OCI-LY1 (cell line): Measurements from ENCODE around the gene SPRY2.
"Not testable (repeated sequence)": the region's sequence is repeated elsewhere in the genome, so short reads cannot be mapped to it uniquely, and the experiment has no call there.

Experiments used
- H2AFZ ChIP-seq: fragments of 200-600 bp; sonication (generic), shearing (Covaris generic); 2 replicates; pipeline ENCODE4 v1.6.0; 2014; ENCODE audit warnings: antibody characterized with exemption, mild to moderate bottlenecking, low read length
- H3F3A ChIP-seq: fragments of 200-600 bp; sonication (generic), shearing (Covaris generic); 2 replicates; pipeline ENCODE4 v1.6.0; 2014; ENCODE audit warnings: mild to moderate bottlenecking, antibody characterized with exemption, low read length, moderate library complexity; ENCODE audit not compliant: insufficient read depth
- H3K27ac ChIP-seq: fragments of 200-600 bp; sonication (generic); 2 replicates; pipeline ENCODE4 v1.5.1; 2014; ENCODE audit warnings: low read length, mixed run types, mild to moderate bottlenecking, low read depth; ENCODE audit not compliant: poor library complexity, severe bottlenecking
- H3K27me3 ChIP-seq: fragments of 200-600 bp; sonication (generic); 2 replicates; pipeline ENCODE4 v1.6.0; 2014; ENCODE audit warnings: antibody characterized with exemption, mild to moderate bottlenecking, low read length, moderate library complexity; ENCODE audit not compliant: insufficient read depth
- H3K36me3 ChIP-seq: fragments of 200-600 bp; sonication (generic); 2 replicates; pipeline ENCODE4 v1.6.1; 2014; ENCODE audit warnings: mild to moderate bottlenecking, antibody characterized with exemption, low read length, moderate library complexity, mixed read lengths; ENCODE audit not compliant: insufficient read depth
- H3K4me1 ChIP-seq: fragments of 200-600 bp; sonication (generic); 2 replicates; pipeline ENCODE4 v1.5.1; 2014; ENCODE audit warnings: mild to moderate bottlenecking, low read length, moderate library complexity; ENCODE audit not compliant: insufficient read depth, severe bottlenecking
- H3K4me2 ChIP-seq: fragments of 200-600 bp; sonication (generic), shearing (Covaris generic); 2 replicates; pipeline ENCODE4 v1.6.1; 2014; ENCODE audit warnings: low read length
- H3K4me3 ChIP-seq: fragments of 200-600 bp; sonication (generic); 2 replicates; pipeline ENCODE4 v1.5.1; 2014; ENCODE audit warnings: low read length, low read depth, mild to moderate bottlenecking, mixed read lengths; ENCODE audit not compliant: poor library complexity, severe bottlenecking
- H3K79me2 ChIP-seq: fragments of 200-600 bp; shearing (Covaris generic); 2 replicates; pipeline ENCODE4 v1.6.1; 2016; ENCODE audit warnings: mixed run types, low read length, mixed read lengths; ENCODE audit not compliant: insufficient read depth
- H3K9ac ChIP-seq: fragments of 200-600 bp; sonication (generic), shearing (Covaris generic); 2 replicates; pipeline ENCODE4 v1.6.1; 2014; ENCODE audit warnings: mild to moderate bottlenecking, low read length, mixed read lengths
- H3K9me2 ChIP-seq: fragments of 200-600 bp; sonication (generic), shearing (Covaris generic); 2 replicates; pipeline ENCODE4 v1.6.1; 2014; ENCODE audit warnings: low read depth, mild to moderate bottlenecking, low read length, mixed read lengths
- H3K9me3 ChIP-seq: fragments of 200-600 bp; shearing (Covaris generic); 2 replicates; pipeline ENCODE4 v1.6.1; 2014; ENCODE audit warnings: low read length, mixed read lengths
- H4K20me1 ChIP-seq: fragments of 200-600 bp; sonication (generic), shearing (Covaris generic); 2 replicates; pipeline ENCODE4 v1.6.0; 2016; ENCODE audit warnings: mild to moderate bottlenecking, low read length; ENCODE audit not compliant: insufficient read depth
- CTCF ChIP-seq: fragments of 200-600 bp; sonication (generic), shearing (Covaris generic); IDR thresholded peaks from 2 replicates; pipeline ENCODE4 v1.5.1; 2017; ENCODE audit warnings: mild to moderate bottlenecking, antibody characterized with exemption, low read length, moderate library complexity, mixed read lengths
- EZH2 ChIP-seq: fragments of 200-600 bp; sonication (generic), shearing (Covaris generic); IDR thresholded peaks from 2 replicates; pipeline ENCODE4 v1.8.0; 2017; ENCODE audit warnings: borderline replicate concordance, mixed run types, mild to moderate bottlenecking, antibody characterized with exemption, low read length, moderate library complexity, mixed read lengths

Gene SPRY2

GRCh38 chr13:80359778-80360452 is 19.0 kb upstream of the SPRY2 start:
- no peaks in the 10 kb centered on the region for H3K79me2 ChIP-seq
- no peaks in the 10 kb centered on the region for H3K36me3 ChIP-seq
- no peak overlapping the region for H3K4me2 ChIP-seq
- TF ChIP-seq CTCF = no peak
- TF ChIP-seq EZH2 = no peak
- H3K27ac ChIP-seq = no peak overlapping the region
- no peaks in the 10 kb centered on the region for H3F3A ChIP-seq
- no peak overlapping the region for H3K9ac ChIP-seq
- H3K27me3 ChIP-seq = 0 out of 2 replicates have a peak, but pooled peaks cover 6% of the 10 kb centered on the region
- H4K20me1 ChIP-seq = no peaks in the 10 kb centered on the region
- no peaks in the 10 kb centered on the region for H3K9me2 ChIP-seq
- no peak overlapping the region for H3K4me3 ChIP-seq
- H3K9me3 ChIP-seq = no peaks in the 10 kb centered on the region
- H2AFZ ChIP-seq = 0 out of 2 replicates have a peak overlapping the region, but pooled peaks have one; percentile 38
- H3K4me1 ChIP-seq = peaks cover 23% of the 10 kb centered on the region

GRCh38 chr13:80359414-80359777 is 18.5 kb upstream of the SPRY2 start:
- Histone ChIP-seq H3F3A (no peaks in the 10 kb centered on the region), H3K4me2 (no peak overlapping the region), H2AFZ (no peak overlapping the region), H3K79me2 (no peaks in the 10 kb centered on the region), H3K4me3 (no peak overlapping the region), H4K20me1 (no peaks in the 10 kb centered on the region), H3K36me3 (no peaks in the 10 kb centered on the region), H3K9ac (no peak overlapping the region), H3K4me1 (peaks cover 23% of the 10 kb centered on the region), H3K9me3 (no peaks in the 10 kb centered on the region), H3K9me2 (no peaks in the 10 kb centered on the region), H3K27ac (no peak overlapping the region), H3K27me3 (0 out of 2 replicates have a peak, but pooled peaks cover 6% of the 10 kb centered on the region)
- TF ChIP-seq EZH2 = no peak
- no peak for TF ChIP-seq CTCF

GRCh38 chr13:80355496-80356094 is 14.7 kb upstream of the SPRY2 start:
- H3K4me3 ChIP-seq, H3K9me3 ChIP-seq, H3K9me2 ChIP-seq, H3K4me1 ChIP-seq, H4K20me1 ChIP-seq, H3K27me3 ChIP-seq, H3K4me2 ChIP-seq, H3K27ac ChIP-seq, H3K36me3 ChIP-seq, H2AFZ ChIP-seq, H3K79me2 ChIP-seq, H3K9ac ChIP-seq, H3F3A ChIP-seq: not testable (repeated sequence)

GRCh38 chr13:80348750-80349149 is 7.8 kb upstream of the SPRY2 start:
- no peaks in the 10 kb centered on the region for H3K9me2 ChIP-seq
- no peaks in the 10 kb centered on the region for H3K27me3 ChIP-seq
- H4K20me1 ChIP-seq = no peaks in the 10 kb centered on the region
- H3K9me3 ChIP-seq = no peaks in the 10 kb centered on the region
- no peaks in the 10 kb centered on the region for H3K36me3 ChIP-seq
- no peak overlapping the region for H3K4me2 ChIP-seq
- no peaks in the 10 kb centered on the region for H3K79me2 ChIP-seq
- no peak overlapping the region for H3K9ac ChIP-seq
- TF ChIP-seq EZH2 (no peak), CTCF (no peak)
- H2AFZ ChIP-seq = no peak overlapping the region
- H3K4me3 ChIP-seq = no peak overlapping the region
- no peak overlapping the region for H3K27ac ChIP-seq
- no peaks in the 10 kb centered on the region for H3F3A ChIP-seq
- H3K4me1 ChIP-seq = peaks cover 4% of the 10 kb centered on the region
